PC-3 (cell line): Measurements from ENCODE around the gene IFT172. TPM values are rescaled to one million over a fixed set of nuclear protein-coding genes. Genes with fewer than 3 reads are reported as not detected.
"Not testable (repeated sequence)": the region's sequence is repeated elsewhere in the genome, so short reads cannot be mapped to it uniquely, and the experiment has no call there.

Experiments used
- ATAC-seq: fragments of 200-7000 bp; cut with Tn5 transposase; 2 replicates; pipeline ENCODE4 v1.9.1; 2020; ENCODE audit warnings: mild to moderate bottlenecking, moderate library complexity
- BruUV-seq: library from RNA; stranded (reverse); fragments of 400-500 nt; replicated peaks from 2 replicates; lab custom pipeline; 2021; lab: Mats Ljungman, UMichigan
- CTCF ChIA-PET: fragments of 300-600 bp; sonication (Branson Sonifier 250); formaldehyde crosslinking; loops from one replicate; lab custom pipeline; 2022; ENCODE audit warnings: antibody characterized with exemption; lab: Charles Lee
- POLR2A ChIA-PET: fragments of 300-600 bp; sonication (Branson Sonifier 250); formaldehyde crosslinking; loops from one replicate; lab custom pipeline; 2022; ENCODE audit warnings: antibody characterized with exemption; ENCODE audit not compliant: unreplicated experiment; lab: Charles Lee
- DNase-seq: peaks from one replicate; pipeline ENCODE4 v3.0.0-alpha.2; 2015
- H2AFZ ChIP-seq: fragments of 300-600 bp; sonication (generic); 2 replicates; pipeline ENCODE4 v1.6.0; 2016; ENCODE audit warnings: antibody characterized with exemption, low read length
- H3F3A ChIP-seq: fragments of 300-600 bp; sonication (generic); one replicate; pipeline ENCODE4 v1.6.0; 2017; ENCODE audit warnings: antibody characterized with exemption, low read length, control low read depth, mild to moderate bottlenecking; ENCODE audit not compliant: unreplicated experiment
- H3K27ac ChIP-seq: fragments of 300-600 bp; sonication (generic); 2 replicates; pipeline ENCODE4 v1.5.1; 2016; ENCODE audit warnings: mild to moderate bottlenecking, low read length
- H3K27me3 ChIP-seq: fragments of 300-600 bp; sonication (generic); 2 replicates; pipeline ENCODE4 v1.6.1; 2016; ENCODE audit warnings: low read length, mixed read lengths
- H3K36me3 ChIP-seq: fragments of 300-600 bp; sonication (generic); 2 replicates; pipeline ENCODE4 v1.6.1; 2016; ENCODE audit warnings: low read depth, mixed run types, low read length, mixed read lengths
- H3K4me1 ChIP-seq: fragments of 300-600 bp; sonication (generic); 2 replicates; pipeline ENCODE4 v1.5.1; 2016; ENCODE audit warnings: low read length; ENCODE audit not compliant: insufficient read depth
- H3K4me2 ChIP-seq: fragments of 300-600 bp; sonication (generic); 2 replicates; pipeline ENCODE4 v1.6.0; 2016; ENCODE audit warnings: low read length
- H3K4me3 ChIP-seq: fragments of 300-600 bp; sonication (generic); 2 replicates; pipeline ENCODE4 v1.5.1; 2016; ENCODE audit warnings: mild to moderate bottlenecking, low read length, mixed read lengths
- H3K79me2 ChIP-seq: fragments of 300-600 bp; sonication (generic); 2 replicates; pipeline ENCODE4 v1.6.1; 2017; ENCODE audit warnings: low read length, mixed read lengths
- H3K9ac ChIP-seq: fragments of 300-600 bp; sonication (generic); 2 replicates; pipeline ENCODE4 v1.6.0; 2016; ENCODE audit warnings: mild to moderate bottlenecking, low read length
- H3K9me2 ChIP-seq: fragments of 300-600 bp; sonication (generic); replicated peaks from 2 replicates; pipeline ENCODE4 v1.6.1; 2016; ENCODE audit warnings: mixed run types, low read length, mixed read lengths
- H3K9me3 ChIP-seq: fragments of 300-600 bp; sonication (generic); 2 replicates; pipeline ENCODE4 v1.6.1; 2016; ENCODE audit warnings: low read length, mixed read lengths
- H4K20me1 ChIP-seq: fragments of 300-600 bp; sonication (generic); 2 replicates; pipeline ENCODE4 v1.6.1; 2016; ENCODE audit warnings: low read length, mixed read lengths
- EZH2 ChIP-seq: fragments of 300-600 bp; sonication (generic); IDR thresholded peaks from one replicate; pipeline ENCODE4 v1.6.1; 2017; ENCODE audit warnings: antibody characterized with exemption, mild to moderate bottlenecking, low read length; ENCODE audit not compliant: unreplicated experiment
- EZH2phosphoT487 ChIP-seq: fragments of 300-600 bp; sonication (generic); IDR thresholded peaks from 2 replicates; pipeline ENCODE4 v1.6.1; 2018; ENCODE audit warnings: mild to moderate bottlenecking, antibody characterized with exemption, low read length, borderline replicate concordance
- intact Hi-C: fragments of 100-400 bp; cut with micrococcal nuclease; formaldehyde crosslinking; loops from 2 replicates; pipeline ENCODE4 v1.9.0; 2023
- total RNA-seq: library from RNA; depleted of rRNA; stranded (reverse); fragments of >200 nt; gene quantifications from 2 replicates; pipeline ENCODE4 v1.2.3, GENCODE V29; 2014
- TF ChIP-seq, protein P1 (sequence below): fragments of 300-600 bp; sonication (generic); conservative IDR thresholded peaks from 2 replicates; pipeline ENCODE4 v1.5.1; 2017; ENCODE audit warnings: antibody characterized with exemption, low read depth, mild to moderate bottlenecking, low read length

Gene IFT172
- total RNA-seq, 1 experiment from 2014 or later = 22.9 TPM

DNA sequence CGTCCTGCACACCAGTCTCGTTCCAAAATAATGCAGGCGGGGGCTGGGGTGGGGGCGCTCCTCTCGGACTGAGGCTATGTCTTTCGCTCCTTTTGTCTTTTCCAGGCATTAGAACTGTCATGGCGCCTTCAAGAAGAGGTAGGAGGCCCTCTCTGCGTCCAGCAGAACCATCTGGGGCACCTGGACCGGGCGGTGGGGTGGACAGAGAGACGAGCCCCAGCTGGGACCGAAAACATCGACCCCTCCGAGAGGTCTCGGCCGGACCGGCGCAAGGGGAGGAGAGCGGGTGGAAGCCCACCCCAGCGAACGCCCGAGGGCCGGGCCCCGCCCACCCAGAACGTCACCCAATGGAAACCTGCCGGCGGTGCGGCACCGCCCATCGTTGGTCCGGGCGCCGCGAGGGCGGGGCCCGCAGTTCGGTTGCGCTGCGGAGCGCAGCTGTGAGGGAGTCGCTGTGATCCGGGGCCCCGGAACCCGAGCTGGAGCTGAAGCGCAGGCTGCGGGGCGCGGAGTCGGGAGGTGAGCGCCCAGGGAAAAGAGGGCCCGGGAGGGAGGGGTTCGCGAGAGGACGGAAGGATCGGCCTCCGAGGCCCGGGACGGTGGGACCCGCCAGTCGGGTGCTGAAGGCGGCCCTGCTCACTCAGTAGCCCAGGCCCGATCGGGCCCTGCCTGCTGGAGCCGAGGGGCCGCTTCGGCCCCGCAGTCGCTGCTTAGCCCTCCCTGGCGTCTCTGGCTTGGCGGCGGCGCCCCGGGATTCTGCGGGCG is 61.1 kb downstream of the IFT172 start, which contains the start of gene NRBP1:
NRBP1 (plus strand) TSS at position 419 of the 765 bp plus-strand sequence. CDS start 4,643 bp downstream, outside the sequence.
- Histone ChIP-seq H3K79me2 (peaks cover 44% of the 10 kb centered on the region), H3K4me2 (peak within 1 kb of the TSS; percentile 99), H3K9me2 (no peaks in the 10 kb centered on the region), H4K20me1 (peaks cover 24% of the 10 kb centered on the region), H3K9me3 (no peaks in the 10 kb centered on the region), H3K4me1 (peaks cover 19% of the 10 kb centered on the region), H2AFZ (peak within 1 kb of the TSS; percentile 90), H3K4me3 (peak within 1 kb of the TSS; percentile 85), H3K27me3 (no peaks in the 10 kb centered on the region), H3K36me3 (peaks cover 2% of the 10 kb centered on the region; the same call in 1 of the 2 replicates), H3F3A (no peaks in the 10 kb centered on the region), H3K9ac (peak within 1 kb of the TSS; percentile 78), H3K27ac (peak within 1 kb of the TSS; percentile 33)
- POLR2A ChIA-PET = interaction anchor here (0.5 to 1.4 kb wide), 6 partner anchors 19 to 836 kb away, joined by 3 to 10 read pairs (median 4); partner anchors contain the start of genes AGBL5 and PPM1G
- intact Hi-C loops = loop anchor here (1.0 kb wide), 2 partner anchors 19 to 254 kb away; partner anchors contain the start of gene PPM1G
- no peak for TF ChIP-seq EZH2
- TF ChIP-seq, protein P1, sequence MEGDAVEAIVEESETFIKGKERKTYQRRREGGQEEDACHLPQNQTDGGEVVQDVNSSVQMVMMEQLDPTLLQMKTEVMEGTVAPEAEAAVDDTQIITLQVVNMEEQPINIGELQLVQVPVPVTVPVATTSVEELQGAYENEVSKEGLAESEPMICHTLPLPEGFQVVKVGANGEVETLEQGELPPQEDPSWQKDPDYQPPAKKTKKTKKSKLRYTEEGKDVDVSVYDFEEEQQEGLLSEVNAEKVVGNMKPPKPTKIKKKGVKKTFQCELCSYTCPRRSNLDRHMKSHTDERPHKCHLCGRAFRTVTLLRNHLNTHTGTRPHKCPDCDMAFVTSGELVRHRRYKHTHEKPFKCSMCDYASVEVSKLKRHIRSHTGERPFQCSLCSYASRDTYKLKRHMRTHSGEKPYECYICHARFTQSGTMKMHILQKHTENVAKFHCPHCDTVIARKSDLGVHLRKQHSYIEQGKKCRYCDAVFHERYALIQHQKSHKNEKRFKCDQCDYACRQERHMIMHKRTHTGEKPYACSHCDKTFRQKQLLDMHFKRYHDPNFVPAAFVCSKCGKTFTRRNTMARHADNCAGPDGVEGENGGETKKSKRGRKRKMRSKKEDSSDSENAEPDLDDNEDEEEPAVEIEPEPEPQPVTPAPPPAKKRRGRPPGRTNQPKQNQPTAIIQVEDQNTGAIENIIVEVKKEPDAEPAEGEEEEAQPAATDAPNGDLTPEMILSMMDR = peak; percentile 45
- BruUV-seq = no TSS peak
- peak; percentile 94 for DNase-seq
- CTCF ChIA-PET = interaction anchor here (0.8 kb wide), 1 partner anchor 19 kb away, joined by 3 read pairs; the partner anchor contains the start of gene PPM1G
- peak; percentile 84 for ATAC-seq

DNA sequence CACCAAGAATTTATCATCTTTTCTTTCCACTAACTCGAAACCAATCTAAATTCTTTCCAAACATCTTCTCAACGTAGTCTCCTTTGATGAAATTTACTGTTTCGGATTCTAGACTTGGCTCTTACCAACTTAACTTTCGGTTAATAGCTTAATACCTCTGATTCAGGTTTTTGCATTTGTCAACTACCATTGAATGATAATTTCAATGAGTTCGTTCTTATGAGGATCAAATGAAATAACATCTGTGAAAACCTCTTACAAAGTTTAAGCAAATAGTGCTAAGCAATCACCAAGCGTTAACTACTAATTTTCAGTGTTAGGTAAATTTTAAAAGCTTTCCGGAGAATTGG is 61.7 kb downstream of the IFT172 start:
- Histone ChIP-seq H4K20me1 (peaks cover 19% of the 10 kb centered on the region), H2AFZ (peak overlapping the region; percentile 90), H3K79me2 (peaks cover 39% of the 10 kb centered on the region), H3F3A (no peaks in the 10 kb centered on the region), H3K9me3 (no peaks in the 10 kb centered on the region), H3K36me3 (no peaks in the 10 kb centered on the region), H3K9me2 (no peaks in the 10 kb centered on the region), H3K4me1 (peaks cover 19% of the 10 kb centered on the region), H3K27me3 (no peaks in the 10 kb centered on the region), H3K9ac (peak overlapping the region; percentile 78), H3K4me3 (peak overlapping the region; percentile 85), H3K4me2 (peak overlapping the region; percentile 90), H3K27ac (peak overlapping the region; percentile 33; the same call in 1 of the 2 replicates)
- intact Hi-C loops = loop anchor here (1.0 kb wide), 2 partner anchors 19 to 254 kb away; partner anchors contain the start of gene PPM1G
- TF ChIP-seq EZH2 = no peak
- TF ChIP-seq EZH2phosphoT487 = no peak
- TSS peak; percentile 88 for BruUV-seq
- CTCF ChIA-PET = no interaction called here
- ATAC-seq (no peak), DNase-seq (peak; percentile 6)
- POLR2A ChIA-PET = interaction anchor here (0.5 to 1.4 kb wide), 3 partner anchors 18 to 376 kb away, joined by 3 to 10 read pairs (median 5); partner anchors contain the start of genes AGBL5 and PPM1G

DNA sequence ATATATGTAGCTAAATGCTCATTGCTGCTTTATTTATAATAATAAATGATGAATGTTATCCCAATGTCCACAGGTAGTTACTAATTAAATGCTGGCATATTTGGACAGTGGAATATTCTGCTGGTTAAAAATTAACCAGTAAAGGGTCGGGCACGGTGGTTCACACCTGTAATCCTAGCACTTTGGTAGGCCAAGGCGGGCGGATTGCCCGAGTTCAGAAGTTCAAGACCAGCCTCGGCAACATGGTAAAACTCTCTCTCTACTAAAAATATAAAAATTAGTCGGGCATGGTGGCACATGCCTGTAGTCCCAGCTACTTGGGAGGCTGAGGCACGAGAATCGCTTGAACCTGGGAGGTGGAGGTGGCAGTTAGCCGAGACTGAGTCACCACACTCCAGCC is 64.5 kb downstream of the IFT172 start:
- H3K27ac ChIP-seq, H4K20me1 ChIP-seq, H3F3A ChIP-seq, DNase-seq, H2AFZ ChIP-seq, H3K9ac ChIP-seq, H3K9me3 ChIP-seq, H3K36me3 ChIP-seq, ATAC-seq, H3K9me2 ChIP-seq, intact Hi-C loops, H3K4me3 ChIP-seq, H3K27me3 ChIP-seq, BruUV-seq, H3K4me2 ChIP-seq: not testable (repeated sequence)
- ChIA-PET POLR2A (interaction anchor here (0.6 kb wide), 1 partner anchor 203 kb away, joined by 3 read pairs; the partner anchor contains the start of gene CCDC121), CTCF (interaction anchor here (0.6 kb wide), 1 partner anchor 1064 kb away, joined by 4 read pairs; no protein-coding TSS in a partner anchor)
- Histone ChIP-seq H3K4me1 (peaks cover 12% of the 10 kb centered on the region), H3K79me2 (peaks cover 11% of the 10 kb centered on the region)
